ENCODE results near the gene RPTOR.
A peak's percentile ranks its signal among the peaks of the same experiment; 100 is the strongest.

Gene RPTOR

GRCh38 chr17:80960037-80960796, 415.6 kb downstream of the RPTOR start:
- H3K27me3 ChIP-seq: no peaks in the 10 kb centered on the region
- no peak for TF ChIP-seq CTCF (IDR thresholded peaks at IDR 0.05; ENCODE audit: low read depth, low read length)
- H3K4me3 ChIP-seq (ENCODE audit: low read depth, low read length): no peak overlapping the region
- H3K4me1 ChIP-seq: peaks cover 39% of the 10 kb centered on the region
- no peak for DNase-seq
- no peaks in the 10 kb centered on the region for H3K9me3 ChIP-seq
- H3K36me3 ChIP-seq: peaks cover 8% of the 10 kb centered on the region

- DNase-seq: no peak
- no peaks in the 10 kb centered on the region for H3K27me3 ChIP-seq
- no peak for TF ChIP-seq CTCF (IDR thresholded peaks at IDR 0.05; ENCODE audit: low read depth, low read length)
- H3K4me1 ChIP-seq: peaks cover 39% of the 10 kb centered on the region
- H3K4me3 ChIP-seq (ENCODE audit: low read depth, low read length): no peak overlapping the region
- no peaks in the 10 kb centered on the region for H3K9me3 ChIP-seq
- peaks cover 9% of the 10 kb centered on the region for H3K36me3 ChIP-seq
Measured at GRCh38 chr17:80960797-80961452, 416.3 kb downstream of the RPTOR start.

GRCh38 chr17:80961541-80962330, 417.1 kb downstream of the RPTOR start:
- Histone ChIP-seq H3K9me3 (no peaks in the 10 kb centered on the region), H3K4me3 (ENCODE audit: low read depth, low read length) (no peak overlapping the region), H3K4me1 (peaks cover 39% of the 10 kb centered on the region), H3K36me3 (peaks cover 9% of the 10 kb centered on the region), H3K27me3 (no peaks in the 10 kb centered on the region)
- peak; percentile 70 for DNase-seq
- TF ChIP-seq CTCF (IDR thresholded peaks at IDR 0.05; ENCODE audit: low read depth, low read length): peak; percentile 35

- DNase-seq: no peak
- Histone ChIP-seq H3K9me3 (no peaks in the 10 kb centered on the region), H3K4me3 (ENCODE audit: low read depth, low read length) (no peak overlapping the region), H3K4me1 (peaks cover 39% of the 10 kb centered on the region), H3K36me3 (peaks cover 9% of the 10 kb centered on the region), H3K27me3 (no peaks in the 10 kb centered on the region)
- no peak for TF ChIP-seq CTCF (IDR thresholded peaks at IDR 0.05; ENCODE audit: low read depth, low read length)
Measured at GRCh38 chr17:80962356-80963329, 418.0 kb downstream of the RPTOR start.

GRCh38 chr17:80963812-80964543, 419.3 kb downstream of the RPTOR start:
- H3K36me3 ChIP-seq: peaks cover 9% of the 10 kb centered on the region
- no peaks in the 10 kb centered on the region for H3K27me3 ChIP-seq
- DNase-seq: no peak
- peaks cover 42% of the 10 kb centered on the region for H3K4me1 ChIP-seq
- no peak overlapping the region for H3K4me3 ChIP-seq (ENCODE audit: low read depth, low read length)
- no peak for TF ChIP-seq CTCF (IDR thresholded peaks at IDR 0.05; ENCODE audit: low read depth, low read length)
- H3K9me3 ChIP-seq: no peaks in the 10 kb centered on the region

All from BE2C (cell line).